GM21576 (cell line): ENCODE results near the gene TCERG1L.

Experiments used
- ATAC-seq: cut with Tn5 transposase; IDR thresholded peaks from one replicate; pipeline ENCODE4 v1.9.1; 2021; ENCODE audit warnings: mild to moderate bottlenecking, moderate library complexity; ENCODE audit not compliant: unreplicated experiment

The TCERG1L gene

DNA sequence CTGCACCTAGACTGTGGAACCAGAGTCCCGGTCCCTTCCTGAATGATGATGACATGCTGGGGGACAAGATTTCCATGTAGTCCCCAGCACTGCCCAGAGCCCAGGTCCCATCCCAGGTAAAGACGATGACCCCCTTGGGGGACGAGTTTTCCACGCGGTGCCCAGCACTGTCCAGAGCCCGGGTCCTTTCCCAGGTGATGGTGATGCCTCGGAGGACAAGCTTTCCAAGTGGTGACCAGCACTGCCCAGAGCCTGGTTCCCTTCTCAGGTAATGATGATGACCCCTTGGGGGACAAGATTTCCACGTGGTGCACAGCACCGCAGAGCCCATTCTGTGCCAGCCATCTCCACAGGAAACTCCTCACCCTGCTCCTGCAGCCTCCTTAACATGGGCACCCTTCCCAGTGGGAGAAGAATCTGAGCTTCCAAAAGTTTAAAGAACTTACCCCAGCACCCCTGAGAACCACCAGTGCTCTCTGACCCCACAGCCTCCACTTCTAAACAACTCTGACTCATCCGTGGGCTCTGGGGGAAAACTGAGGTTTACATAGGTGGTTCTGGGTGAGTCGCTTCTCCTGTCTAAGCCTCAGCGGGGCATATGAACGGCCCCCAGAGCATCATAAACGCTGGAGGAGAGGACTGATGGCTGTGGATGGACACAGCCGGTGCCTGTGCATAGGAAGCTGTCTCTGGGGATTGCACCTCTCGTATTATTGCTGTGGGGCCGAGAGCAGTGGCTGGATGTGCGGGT, 233.2 kb downstream of the TCERG1L start:
- ATAC-seq, result no peak

- ATAC-seq, result no peak
These were observed 233.8 kb downstream of the TCERG1L start for GRCh38 chr10:131077724-131078123.

GRCh38 chr10:131077031-131077430, 234.5 kb downstream of the TCERG1L start:
- ATAC-seq, result no peak

DNA sequence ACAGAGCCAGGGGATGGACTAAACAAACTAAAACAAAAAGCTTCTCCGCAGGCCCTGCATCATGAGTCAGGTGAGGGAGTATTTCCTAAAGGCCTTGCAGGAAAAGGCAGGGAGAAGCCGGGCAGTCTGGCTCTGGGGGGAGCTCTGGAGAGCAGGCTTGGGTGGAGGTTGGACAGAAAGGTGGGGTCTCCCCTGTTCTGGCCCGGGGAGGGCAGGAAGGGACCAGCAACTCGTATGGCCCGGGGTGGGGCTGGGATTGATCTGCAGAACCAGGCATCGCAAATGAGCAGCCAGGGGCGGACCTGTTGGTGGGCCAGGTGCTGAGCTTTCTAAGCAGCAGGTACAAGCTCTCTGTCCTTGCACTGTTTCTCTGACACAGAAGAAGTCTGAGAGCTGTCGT, 235.2 kb downstream of the TCERG1L start:
- no peak for ATAC-seq

DNA sequence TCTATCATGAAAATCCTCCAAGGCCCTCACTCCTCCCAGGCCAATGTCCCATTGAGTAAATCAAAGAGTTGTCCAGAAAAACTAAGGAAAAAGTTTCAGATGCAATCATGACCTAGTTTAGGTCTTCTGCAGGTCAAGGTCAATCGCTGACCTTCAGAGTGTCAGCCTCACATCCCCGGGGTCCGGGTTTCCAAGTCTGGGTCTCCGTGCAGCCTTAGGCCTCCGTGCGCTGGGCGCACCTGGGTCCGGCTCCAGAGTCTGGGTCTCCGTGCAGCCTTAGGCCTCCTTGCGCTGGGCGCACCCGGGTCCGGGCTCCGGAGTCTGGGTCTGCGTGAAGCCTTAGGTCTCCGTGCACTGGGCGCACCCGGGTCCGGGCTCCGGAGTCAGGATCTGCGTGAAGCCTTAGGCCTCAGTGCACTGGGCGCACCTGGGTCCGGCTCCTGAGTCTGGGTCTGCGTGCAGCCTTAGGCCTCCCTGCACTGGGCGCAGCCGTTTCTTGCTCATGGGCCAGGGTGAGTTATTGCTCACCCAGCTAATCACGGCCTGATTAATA, 236.2 kb downstream of the TCERG1L start:
- ATAC-seq, result no peak

GRCh38 chr10:131074682-131075081, 236.8 kb downstream of the TCERG1L start:
- no peak for ATAC-seq

- ATAC-seq, result no peak
These were observed 238.0 kb downstream of the TCERG1L start for GRCh38 chr10:131073469-131074035.

DNA sequence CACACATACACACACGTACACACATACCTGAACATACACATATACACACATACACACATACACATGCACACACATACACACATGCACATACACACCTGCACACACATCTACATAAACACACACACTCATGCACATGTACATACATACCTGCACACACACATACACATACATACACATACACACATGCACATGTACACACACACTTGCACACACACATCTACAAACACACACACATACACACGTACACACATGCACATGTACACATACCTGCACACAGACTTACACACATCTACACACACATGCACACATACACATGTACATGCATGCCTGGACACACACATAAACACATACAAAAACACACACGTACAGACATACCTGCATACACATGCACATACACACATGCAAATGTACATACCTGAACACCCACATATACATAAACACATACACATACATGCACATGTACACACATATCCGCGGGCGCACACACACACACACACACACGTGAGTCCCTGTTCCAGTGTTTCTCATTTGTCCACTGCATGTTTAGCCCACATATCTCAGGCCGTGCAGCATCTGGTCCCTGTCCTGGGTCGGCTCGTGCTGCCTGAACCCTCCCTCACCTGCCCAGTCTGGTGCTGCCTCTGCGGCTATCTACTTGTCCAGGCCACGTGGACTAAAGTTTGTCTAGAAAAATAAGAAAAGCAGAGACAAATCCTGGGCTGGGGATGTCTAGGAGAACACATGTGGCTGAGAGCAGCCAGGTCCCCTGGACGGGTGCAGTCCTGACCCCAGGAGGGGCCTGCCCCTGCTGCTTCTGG, 238.7 kb downstream of the TCERG1L start:
- no peak for ATAC-seq

- ATAC-seq, result no peak
These were observed 239.8 kb downstream of the TCERG1L start for GRCh38 chr10:131071721-131072120.

GRCh38 chr10:131070856-131071255, 240.7 kb downstream of the TCERG1L start:
- ATAC-seq, result no peak

GRCh38 chr10:131068760-131069159, 242.8 kb downstream of the TCERG1L start:
- no peak for ATAC-seq

- ATAC-seq, result no peak
These were observed 243.2 kb downstream of the TCERG1L start for GRCh38 chr10:131068311-131068710.

DNA sequence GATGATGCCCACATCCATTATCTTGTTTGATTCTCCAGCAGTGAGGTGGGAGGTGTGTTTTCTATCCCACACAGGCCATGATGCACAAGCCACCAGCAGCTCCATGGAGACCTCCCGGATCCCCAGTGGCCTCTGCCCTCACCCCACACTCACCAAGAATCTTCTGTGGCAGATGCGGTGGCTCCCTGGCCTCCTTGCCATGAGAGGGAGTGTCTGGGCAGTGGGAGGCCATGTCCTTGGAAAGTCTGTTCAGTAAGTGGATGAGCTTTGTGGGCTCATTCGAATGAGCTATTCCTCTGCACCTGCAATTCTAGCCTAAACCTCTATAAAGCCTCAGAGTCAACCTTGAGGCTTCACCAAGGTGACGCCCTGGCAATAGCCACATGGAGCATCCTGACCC, 243.8 kb downstream of the TCERG1L start:
- ATAC-seq, result no peak

DNA sequence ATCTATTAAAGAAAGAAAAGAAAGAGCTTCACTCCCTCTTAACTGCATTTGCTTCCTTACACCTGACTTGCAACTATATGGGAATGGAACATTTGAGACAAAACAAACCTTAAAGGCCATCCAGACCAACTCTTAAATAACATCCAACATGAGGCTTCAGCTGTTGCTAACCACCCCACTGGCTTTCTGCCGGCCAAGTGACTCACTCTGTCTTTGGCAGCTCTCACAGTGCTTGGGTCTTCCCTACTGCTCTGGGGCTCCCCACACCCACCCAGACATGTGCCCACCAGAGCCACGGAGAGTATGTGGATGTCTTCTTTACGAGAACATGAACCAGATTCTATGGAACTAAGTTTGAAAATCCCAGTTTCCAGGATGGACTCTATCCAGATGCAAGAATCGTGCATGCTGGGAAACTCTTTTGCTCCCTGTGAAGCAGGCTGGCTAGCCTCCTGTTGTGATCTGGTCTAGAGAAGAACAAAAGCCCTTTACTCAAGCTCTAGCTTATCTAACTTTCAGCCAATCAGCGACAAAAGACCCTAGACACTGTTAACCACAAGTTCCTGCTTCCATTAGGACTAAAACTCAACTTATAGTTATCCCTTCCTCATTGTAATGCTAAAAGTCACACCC, 245.7 kb downstream of the TCERG1L start:
- ATAC-seq, result no peak

- ATAC-seq, result no peak
These were observed 248.2 kb downstream of the TCERG1L start for GRCh38 chr10:131063311-131063710.

- no peak for ATAC-seq
These were observed 248.8 kb downstream of the TCERG1L start for GRCh38 chr10:131062621-131063260.

GRCh38 chr10:131061216-131061615, 250.3 kb downstream of the TCERG1L start:
- ATAC-seq, result no peak

DNA sequence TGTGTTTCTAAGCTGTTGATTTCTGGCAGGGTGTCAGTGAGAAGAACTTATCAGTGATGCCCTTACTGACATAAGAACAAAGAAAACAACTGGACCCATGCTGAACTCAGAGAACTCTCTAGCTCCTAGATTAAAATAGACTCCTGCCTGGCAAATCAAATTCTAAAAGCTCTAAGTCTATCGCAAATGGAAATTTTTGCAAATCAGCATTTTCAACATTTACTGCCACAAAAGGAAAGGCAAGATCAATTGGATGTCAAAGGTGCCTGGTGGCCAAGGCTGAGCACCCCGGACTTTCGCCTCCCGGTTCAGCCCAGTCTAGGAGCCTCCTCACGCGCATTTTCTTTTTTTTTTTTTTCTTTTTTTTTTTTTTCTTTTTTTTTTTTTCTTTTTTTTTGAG, 251.6 kb downstream of the TCERG1L start:
- ATAC-seq, result no peak

DNA sequence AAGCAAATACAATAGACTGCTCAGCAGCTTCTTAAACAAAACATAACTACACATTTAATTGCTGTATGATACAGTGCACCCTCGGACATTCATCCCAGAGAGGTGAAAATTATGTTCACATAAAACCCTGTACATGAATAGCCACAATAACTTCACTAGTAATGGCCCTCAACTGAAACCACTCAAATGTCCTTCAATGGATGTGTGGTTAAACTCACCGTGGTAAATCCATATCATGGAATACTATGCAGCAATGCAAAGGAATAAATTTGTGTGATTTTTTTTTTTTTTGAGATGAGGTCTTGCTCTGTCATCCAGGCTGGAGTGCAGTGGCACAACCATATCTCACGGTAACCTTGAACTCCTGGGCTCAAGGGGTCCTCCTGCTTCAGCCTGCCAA, 252.7 kb downstream of the TCERG1L start:
- ATAC-seq, result no peak

DNA sequence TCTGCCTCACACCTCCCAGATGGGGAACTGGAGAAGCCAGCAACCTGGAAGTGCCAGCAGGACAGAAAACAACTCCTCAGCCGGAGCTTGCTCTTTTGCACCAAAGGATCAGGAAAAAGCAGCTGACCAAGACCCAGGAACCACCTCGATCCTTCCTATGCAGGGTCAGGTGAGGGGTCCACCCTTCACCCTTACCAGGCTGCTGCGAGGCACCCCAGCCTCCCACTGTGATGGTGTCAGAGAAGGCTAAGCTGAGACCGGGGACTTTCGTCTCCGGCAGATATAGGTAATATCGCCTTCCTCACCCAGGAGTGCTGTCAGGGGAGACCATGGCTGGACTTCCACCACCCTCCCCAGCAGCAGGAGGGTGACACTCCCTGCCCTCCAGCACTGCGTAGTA, 254.7 kb downstream of the TCERG1L start:
- ATAC-seq, result no peak
